A549 (cell line): Measurements from ENCODE around the gene GDA. TPM values are rescaled to one million over a fixed set of nuclear protein-coding genes. Genes with fewer than 3 reads are reported as not detected.

Experiments
- ATAC-seq, 2 experiments: fragments of 200-7000 bp in 1 of 2; fragments of >200 bp in 1 of 2; cut with Nextera tagmentation in 1 of 2; cut with Tn5 transposase in 1 of 2; 3 replicates each; pipeline versions ENCODE4 v1.8.0 to v1.9.1; 2018 to 2020; ENCODE audit warnings: mild to moderate bottlenecking in 1 of 2, moderate library complexity in 1 of 2
- CTCF ChIA-PET: fragments of 300-600 bp; sonication (Branson Sonifier 250); formaldehyde crosslinking; extraction: SDS; loops from one replicate; lab custom pipeline; 2021; ENCODE audit warnings: antibody characterized with exemption, inconsistent platforms; lab: Yijun Ruan, JAX
- POLR2A ChIA-PET: fragments of 350-600 bp; formaldehyde crosslinking; extraction: SDS; loops from one replicate; lab custom pipeline; 2021; ENCODE audit warnings: antibody characterized with exemption, inconsistent platforms; lab: Yijun Ruan, JAX
- DNase-seq, 2 experiments: peaks; one replicate each; pipeline versions ENCODE4 v3.0.0 to v3.0.0-alpha.2; 2011 to 2016; ENCODE audit warnings: low read depth in 1 of 2, low spot score in 1 of 2
- FAIRE-seq: peaks from 2 replicates; lab custom pipeline; 2011; peaks lifted over from hg19 to GRCh38; lab: Jason Lieb, UNC
- H3K27ac ChIP-seq, 2 experiments: fragments of >200 bp; sonication (Bioruptor Twin); formaldehyde crosslinking; 3 replicates each; pipeline ENCODE4 v1.5.1; 2016 to 2017
- H3K4me1 ChIP-seq: fragments of >200 bp; sonication (Bioruptor Twin); formaldehyde crosslinking; 3 replicates; pipeline ENCODE4 v1.6.1; 2016
- H3K4me2 ChIP-seq: fragments of >200 bp; sonication (Bioruptor Twin); formaldehyde crosslinking; 3 replicates; pipeline ENCODE4 v1.6.1; 2016
- H3K4me3 ChIP-seq: fragments of >200 bp; sonication (Bioruptor Twin); formaldehyde crosslinking; 3 replicates; pipeline ENCODE4 v1.5.1; 2016
- H3K9me3 ChIP-seq: fragments of >200 bp; sonication (Bioruptor Twin); formaldehyde crosslinking; 3 replicates; pipeline ENCODE4 v1.6.1; 2016
- CBX2 ChIP-seq: fragments of 200-600 bp; sonication (generic); IDR thresholded peaks from 2 replicates; pipeline ENCODE4 v1.6.1; 2016; ENCODE audit warnings: low read depth, mild to moderate bottlenecking, borderline replicate concordance
- CEBPB ChIP-seq, 2 experiments: fragments of >200 bp in 1 of 2; sonication (Bioruptor Twin) in 1 of 2; formaldehyde crosslinking in 1 of 2; IDR thresholded peaks; 2 replicates each; pipeline ENCODE4 v1.6.1; 2012 to 2016
- CHD4 ChIP-seq: fragments of 200-600 bp; sonication (generic); IDR thresholded peaks from 2 replicates; pipeline ENCODE4 v1.6.1; 2016; ENCODE audit warnings: antibody characterized with exemption, mild to moderate bottlenecking, borderline replicate concordance
- EHF ChIP-seq: fragments of 250-450 bp; sonication (Bioruptor Pico); IDR thresholded peaks from 2 replicates; pipeline ENCODE4 v1.5.0; 2020; ENCODE audit warnings: mild to moderate bottlenecking
- EHMT2 ChIP-seq: fragments of 200-600 bp; sonication (generic); IDR thresholded peaks from 2 replicates; pipeline ENCODE4 v1.6.1; 2016; ENCODE audit warnings: antibody characterized with exemption, low read depth, mild to moderate bottlenecking, moderate library complexity
- ESRRA ChIP-seq: fragments of 150-350 bp; IDR thresholded peaks from 2 replicates; pipeline ENCODE4 v1.6.1; 2014; ENCODE audit warnings: mild to moderate bottlenecking, low read length, borderline replicate concordance
- FOSB ChIP-seq: fragments of 250-450 bp; sonication (Bioruptor Pico); IDR thresholded peaks from 2 replicates; pipeline ENCODE4 v1.5.0; 2020; ENCODE audit warnings: mild to moderate bottlenecking, moderate library complexity
- FOSL2 ChIP-seq, 2 experiments: fragments of 450-650 bp in 1 of 2; fragments of >200 bp in 1 of 2; sonication (Bioruptor Twin) in 1 of 2; formaldehyde crosslinking; IDR thresholded peaks; 2 replicates each; pipeline versions ENCODE4 v1.5.0 to v1.6.1; 2016 to 2020; ENCODE audit warnings: mild to moderate bottlenecking in 1 of 2, moderate library complexity in 1 of 2
- GATA3 ChIP-seq: IDR thresholded peaks from 2 replicates; pipeline ENCODE4 v1.6.1; 2012; ENCODE audit warnings: borderline replicate concordance
- HDAC2 ChIP-seq: fragments of 200-600 bp; sonication (generic); IDR thresholded peaks from 2 replicates; pipeline ENCODE4 v1.6.1; 2016
- HOXA7 ChIP-seq: fragments of 250-450 bp; sonication (Bioruptor Pico); IDR thresholded peaks from 2 replicates; pipeline ENCODE4 v1.5.0; 2020; ENCODE audit warnings: mild to moderate bottlenecking, moderate library complexity
- JUN ChIP-seq, 2 experiments: fragments of >200 bp; sonication (Bioruptor Twin); formaldehyde crosslinking; IDR thresholded peaks; 2 replicates in 1 of 2; 3 replicates in 1 of 2; pipeline ENCODE4 v1.6.1; 2016 to 2017
- KDM1A ChIP-seq: fragments of 200-600 bp; sonication (generic); IDR thresholded peaks from 2 replicates; pipeline ENCODE4 v1.6.1; 2016; ENCODE audit warnings: low read depth, mild to moderate bottlenecking
- KDM5A ChIP-seq: fragments of 200-600 bp; sonication (generic); IDR thresholded peaks from 2 replicates; pipeline ENCODE4 v1.6.1; 2016; ENCODE audit warnings: antibody characterized with exemption, mild to moderate bottlenecking
- MYC ChIP-seq: IDR thresholded peaks from 2 replicates; pipeline ENCODE4 v1.6.1; 2012; ENCODE audit warnings: mild to moderate bottlenecking, inconsistent platforms, low read length, improper control_type of control experiment, borderline replicate concordance
- POLR2A ChIP-seq: IDR thresholded peaks from 2 replicates; pipeline ENCODE4 v1.6.1; 2012; ENCODE audit warnings: mild to moderate bottlenecking, low read length
- RARB ChIP-seq: fragments of 250-450 bp; sonication (Bioruptor Pico); IDR thresholded peaks from 2 replicates; pipeline ENCODE4 v1.8.0; 2021; ENCODE audit warnings: mild to moderate bottlenecking, moderate library complexity
- RFX5 ChIP-seq: fragments of 450-650 bp; IDR thresholded peaks from 2 replicates; pipeline ENCODE4 v1.7.1; 2014; ENCODE audit warnings: antibody characterized with exemption, mild to moderate bottlenecking, moderate library complexity
- ZC3H11A ChIP-seq: fragments of 450-650 bp; IDR thresholded peaks from 2 replicates; pipeline ENCODE4 v1.6.1; 2014; ENCODE audit warnings: antibody characterized with exemption, mild to moderate bottlenecking
- WGBS: methylation state at CpG from one replicate; pipeline ENCODE4 v1.1.6; 2017; ENCODE audit errors: missing lambda C conversion rate; 5-methylcytosine and 5-hydroxymethylcytosine counted together
- polyA plus RNA-seq, 4 experiments: library from polyadenylated mRNA; depleted of rRNA in 3 of 4; stranded (reverse); fragments of >200 nt; fragmentation: RNase III in 1 of 4; extraction: RNeasy Plus Mini Kit Qiagen cat#74134 plus additional on column Dnase treatment in 1 of 4; gene quantifications; 2 replicates in 3 of 4; 3 replicates in 1 of 4; pipeline ENCODE4 v1.2.3, GENCODE V29; 2011 to 2017
- TF ChIP-seq, protein P1 (sequence below): IDR thresholded peaks from 2 replicates; pipeline ENCODE4 v1.6.1; 2012
- TF ChIP-seq, protein P2 (sequence below): fragments of 250-450 bp; sonication (Bioruptor Pico); IDR thresholded peaks from 2 replicates; pipeline ENCODE4 v1.5.0; 2020; ENCODE audit warnings: low read depth, mild to moderate bottlenecking, moderate library complexity
- TF ChIP-seq, protein P3 (sequence below): fragments of 250-450 bp; sonication (Bioruptor Pico); IDR thresholded peaks from 2 replicates; pipeline ENCODE4 v1.5.0; 2021; ENCODE audit warnings: mild to moderate bottlenecking, moderate library complexity, borderline replicate concordance
- TF ChIP-seq, protein P4 (sequence below): fragments of >200 bp; sonication (Bioruptor Twin); formaldehyde crosslinking; IDR thresholded peaks from 3 replicates; pipeline ENCODE4 v1.5.1; 2016
- TF ChIP-seq, protein P5 (sequence below): fragments of >200 bp; sonication (Bioruptor Twin); formaldehyde crosslinking; IDR thresholded peaks from 3 replicates; pipeline ENCODE4 v1.6.1; 2016

GDA gene
- polyA plus RNA-seq, 2 of the 4 experiments (the other 2 are of a cell fraction), result 0.23 to 1.2 TPM

DNA sequence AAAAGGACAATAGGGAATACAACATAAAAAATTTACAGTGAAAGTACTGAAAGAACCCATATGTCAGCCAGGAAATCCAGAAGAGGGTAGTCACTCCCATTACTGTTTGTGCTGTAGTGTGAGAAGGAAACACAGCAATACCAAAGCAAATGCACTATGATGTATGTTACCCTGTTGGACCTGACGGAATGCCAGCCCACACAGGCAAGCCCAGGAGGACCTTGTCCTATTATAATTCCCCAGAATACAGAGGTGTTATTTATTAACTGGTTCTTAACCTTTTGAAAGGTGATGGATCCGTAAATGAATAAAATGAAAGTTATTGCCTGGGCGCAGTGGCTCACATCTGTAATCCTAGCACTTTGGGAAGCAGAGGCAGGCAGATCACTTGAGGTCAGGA is 79.0 kb downstream of the GDA start:
- no peak overlapping the region for H3K4me2 ChIP-seq
- 77% methylated on average over 3 of the region's 3 CpGs for WGBS
- no peak overlapping the region for H3K27ac ChIP-seq
- H3K4me3 ChIP-seq, result no peak overlapping the region
- H3K9me3 ChIP-seq, result no peaks in the 10 kb centered on the region
- no peaks in the 10 kb centered on the region for H3K4me1 ChIP-seq
- no peak for ATAC-seq
- DNase-seq, result no peak
- no peak for FAIRE-seq
- no peak for TF ChIP-seq RFX5
- no peak for TF ChIP-seq EHF (CRISPR knock-in tag)
- TF ChIP-seq CBX2, result no peak
- TF ChIP-seq, all 56 proteins: peak for 0
- CTCF ChIA-PET, result no interaction called here
- POLR2A ChIA-PET, result no interaction called here

DNA sequence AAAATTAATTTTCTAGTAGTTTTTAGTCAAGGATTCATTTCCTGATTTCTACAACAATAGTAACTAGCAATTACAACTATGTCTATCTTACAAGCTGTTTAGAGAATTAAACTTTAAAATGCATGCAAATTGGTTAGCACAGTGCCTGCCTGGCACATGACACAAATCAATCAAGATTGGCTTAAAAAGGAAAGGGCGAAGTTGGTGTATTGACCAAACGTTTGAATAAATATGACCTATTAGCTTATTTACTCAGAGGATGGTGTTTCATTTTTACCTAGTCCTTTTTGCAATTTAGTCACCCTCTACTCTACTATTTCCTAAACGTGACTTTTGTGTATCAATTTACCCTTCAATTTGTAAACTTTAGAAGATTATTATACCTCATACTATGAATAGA is 83.5 kb downstream of the GDA start:
- no peak for FAIRE-seq
- ChIA-PET POLR2A (no interaction called here), CTCF (interaction anchor here (0.8 to 1.0 kb wide), 2 partner anchors 17 to 197 kb away, joined by 3 read pairs; no protein-coding TSS in a partner anchor)
- DNase-seq, result no peak
- no peaks in the 10 kb centered on the region for H3K9me3 ChIP-seq
- TF ChIP-seq CHD4 (no peak), CEBPB (IDR thresholded peaks at IDR 0.05) (no peak), HOXA7 (CRISPR knock-in tag) (no peak), FOSL2 (IDR thresholded peaks at IDR 0.05) (no peak), FOSL2 (CRISPR knock-in tag; IDR thresholded peaks at IDR 0.05) (no peak), RARB (CRISPR knock-in tag) (no peak), ESRRA (no peak), EHMT2 (no peak), EHF (CRISPR knock-in tag) (no peak)
- TF ChIP-seq, protein P1, sequence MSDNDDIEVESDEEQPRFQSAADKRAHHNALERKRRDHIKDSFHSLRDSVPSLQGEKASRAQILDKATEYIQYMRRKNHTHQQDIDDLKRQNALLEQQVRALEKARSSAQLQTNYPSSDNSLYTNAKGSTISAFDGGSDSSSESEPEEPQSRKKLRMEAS, result no peak
- TF ChIP-seq, protein P2, sequence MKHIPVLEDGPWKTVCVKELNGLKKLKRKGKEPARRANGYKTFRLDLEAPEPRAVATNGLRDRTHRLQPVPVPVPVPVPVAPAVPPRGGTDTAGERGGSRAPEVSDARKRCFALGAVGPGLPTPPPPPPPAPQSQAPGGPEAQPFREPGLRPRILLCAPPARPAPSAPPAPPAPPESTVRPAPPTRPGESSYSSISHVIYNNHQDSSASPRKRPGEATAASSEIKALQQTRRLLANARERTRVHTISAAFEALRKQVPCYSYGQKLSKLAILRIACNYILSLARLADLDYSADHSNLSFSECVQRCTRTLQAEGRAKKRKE (CRISPR knock-in tag), result no peak
- TF ChIP-seq, protein P3, sequence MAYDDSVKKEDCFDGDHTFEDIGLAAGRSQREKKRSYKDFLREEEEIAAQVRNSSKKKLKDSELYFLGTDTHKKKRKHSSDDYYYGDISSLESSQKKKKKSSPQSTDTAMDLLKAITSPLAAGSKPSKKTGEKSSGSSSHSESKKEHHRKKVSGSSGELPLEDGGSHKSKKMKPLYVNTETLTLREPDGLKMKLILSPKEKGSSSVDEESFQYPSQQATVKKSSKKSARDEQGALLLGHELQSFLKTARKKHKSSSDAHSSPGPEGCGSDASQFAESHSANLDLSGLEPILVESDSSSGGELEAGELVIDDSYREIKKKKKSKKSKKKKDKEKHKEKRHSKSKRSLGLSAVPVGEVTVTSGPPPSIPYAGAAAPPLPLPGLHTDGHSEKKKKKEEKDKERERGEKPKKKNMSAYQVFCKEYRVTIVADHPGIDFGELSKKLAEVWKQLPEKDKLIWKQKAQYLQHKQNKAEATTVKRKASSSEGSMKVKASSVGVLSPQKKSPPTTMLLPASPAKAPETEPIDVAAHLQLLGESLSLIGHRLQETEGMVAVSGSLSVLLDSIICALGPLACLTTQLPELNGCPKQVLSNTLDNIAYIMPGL (CRISPR knock-in tag), result no peak
- TF ChIP-seq, protein P4, sequence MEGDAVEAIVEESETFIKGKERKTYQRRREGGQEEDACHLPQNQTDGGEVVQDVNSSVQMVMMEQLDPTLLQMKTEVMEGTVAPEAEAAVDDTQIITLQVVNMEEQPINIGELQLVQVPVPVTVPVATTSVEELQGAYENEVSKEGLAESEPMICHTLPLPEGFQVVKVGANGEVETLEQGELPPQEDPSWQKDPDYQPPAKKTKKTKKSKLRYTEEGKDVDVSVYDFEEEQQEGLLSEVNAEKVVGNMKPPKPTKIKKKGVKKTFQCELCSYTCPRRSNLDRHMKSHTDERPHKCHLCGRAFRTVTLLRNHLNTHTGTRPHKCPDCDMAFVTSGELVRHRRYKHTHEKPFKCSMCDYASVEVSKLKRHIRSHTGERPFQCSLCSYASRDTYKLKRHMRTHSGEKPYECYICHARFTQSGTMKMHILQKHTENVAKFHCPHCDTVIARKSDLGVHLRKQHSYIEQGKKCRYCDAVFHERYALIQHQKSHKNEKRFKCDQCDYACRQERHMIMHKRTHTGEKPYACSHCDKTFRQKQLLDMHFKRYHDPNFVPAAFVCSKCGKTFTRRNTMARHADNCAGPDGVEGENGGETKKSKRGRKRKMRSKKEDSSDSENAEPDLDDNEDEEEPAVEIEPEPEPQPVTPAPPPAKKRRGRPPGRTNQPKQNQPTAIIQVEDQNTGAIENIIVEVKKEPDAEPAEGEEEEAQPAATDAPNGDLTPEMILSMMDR, result no peak
- WGBS, result 62% methylated on average over 3 of the region's 3 CpGs
- H3K4me3 ChIP-seq, result no peak overlapping the region
- H3K4me1 ChIP-seq, result no peaks in the 10 kb centered on the region
- H3K4me2 ChIP-seq, result no peak overlapping the region
- no peak overlapping the region for H3K27ac ChIP-seq
- ATAC-seq, result no peak

DNA sequence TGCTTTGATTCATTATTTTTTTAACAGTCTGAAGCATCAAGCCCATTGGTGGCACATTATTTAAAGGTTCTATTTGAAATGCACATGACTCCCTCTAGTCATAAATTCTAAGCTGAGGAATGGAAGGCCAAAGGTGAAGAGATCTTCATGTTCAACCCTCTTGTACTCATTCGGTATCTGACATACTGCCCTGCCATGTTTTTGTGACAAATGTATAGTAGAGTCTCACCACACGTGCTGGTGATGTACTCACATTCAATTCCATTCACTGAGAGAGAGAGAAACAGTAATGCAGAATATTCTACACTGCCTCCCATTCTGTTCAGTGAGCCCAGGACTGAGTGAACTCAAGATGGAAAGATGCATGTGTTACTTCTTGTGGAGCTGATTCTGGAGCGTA is 98.3 kb downstream of the GDA start:
- Histone ChIP-seq H3K27ac (no peak overlapping the region), H3K9me3 (no peaks in the 10 kb centered on the region), H3K4me2 (no peak overlapping the region), H3K4me1 (no peaks in the 10 kb centered on the region), H3K4me3 (no peak overlapping the region)
- TF ChIP-seq JUN (IDR thresholded peaks at IDR 0.05) (no peak), KDM1A (no peak), POLR2A (no peak), HDAC2 (no peak), MYC (no peak), KDM5A (no peak), CHD4 (no peak), GATA3 (no peak), EHF (CRISPR knock-in tag) (no peak), RARB (CRISPR knock-in tag) (no peak), ZC3H11A (no peak), FOSB (CRISPR knock-in tag) (no peak)
- TF ChIP-seq, protein P5, sequence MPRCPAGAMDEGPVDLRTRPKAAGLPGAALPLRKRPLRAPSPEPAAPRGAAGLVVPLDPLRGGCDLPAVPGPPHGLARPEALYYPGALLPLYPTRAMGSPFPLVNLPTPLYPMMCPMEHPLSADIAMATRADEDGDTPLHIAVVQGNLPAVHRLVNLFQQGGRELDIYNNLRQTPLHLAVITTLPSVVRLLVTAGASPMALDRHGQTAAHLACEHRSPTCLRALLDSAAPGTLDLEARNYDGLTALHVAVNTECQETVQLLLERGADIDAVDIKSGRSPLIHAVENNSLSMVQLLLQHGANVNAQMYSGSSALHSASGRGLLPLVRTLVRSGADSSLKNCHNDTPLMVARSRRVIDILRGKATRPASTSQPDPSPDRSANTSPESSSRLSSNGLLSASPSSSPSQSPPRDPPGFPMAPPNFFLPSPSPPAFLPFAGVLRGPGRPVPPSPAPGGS, result no peak
- CTCF ChIA-PET, result interaction anchor here (0.8 to 2.5 kb wide), 4 partner anchors 10 to 112 kb away, joined by 3 to 16 read pairs (median 5); no protein-coding TSS in a partner anchor
- POLR2A ChIA-PET, result no interaction called here
- 44% methylated on average over 3 of the region's 3 CpGs for WGBS
- DNase-seq, result no peak
- no peak for ATAC-seq
- no peak for FAIRE-seq
